Stimulated activated CD8-positive, alpha-beta memory T cell treated with anti-CD3 and anti-CD28 coated beads, Interleukin-12 subunit alpha, Interleukin-12 subunit beta, amount 100 ng/mL, for 1 hour (primary cell): ENCODE results near the gene ADGRF1.

ENCODE experiments used
- DNase-seq: peaks from one replicate; pipeline ENCODE4 v3.0.0-alpha.2; 2020; ENCODE audit warnings: low read depth

Gene ADGRF1

DNA sequence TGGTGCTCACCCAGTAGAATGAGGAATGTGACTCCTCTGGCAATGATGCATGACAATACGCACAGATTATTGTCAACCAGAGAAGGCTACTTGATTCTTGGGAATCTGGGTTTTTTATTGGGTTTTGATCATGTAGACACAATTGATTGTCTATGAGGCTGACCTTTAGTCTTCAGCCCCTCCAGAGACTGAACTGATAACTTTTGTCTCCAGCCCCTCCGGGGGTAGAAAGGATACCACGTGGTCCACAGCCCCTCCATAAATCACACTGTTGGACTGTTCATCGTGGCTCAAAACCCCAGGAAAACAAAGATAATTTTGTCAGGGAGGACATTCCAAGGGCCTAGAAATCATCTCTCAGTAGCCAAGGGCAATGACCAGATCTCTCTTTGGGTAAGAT lies 62.9 kb downstream of the ADGRF1 start:
- DNase-seq = no peak

DNA sequence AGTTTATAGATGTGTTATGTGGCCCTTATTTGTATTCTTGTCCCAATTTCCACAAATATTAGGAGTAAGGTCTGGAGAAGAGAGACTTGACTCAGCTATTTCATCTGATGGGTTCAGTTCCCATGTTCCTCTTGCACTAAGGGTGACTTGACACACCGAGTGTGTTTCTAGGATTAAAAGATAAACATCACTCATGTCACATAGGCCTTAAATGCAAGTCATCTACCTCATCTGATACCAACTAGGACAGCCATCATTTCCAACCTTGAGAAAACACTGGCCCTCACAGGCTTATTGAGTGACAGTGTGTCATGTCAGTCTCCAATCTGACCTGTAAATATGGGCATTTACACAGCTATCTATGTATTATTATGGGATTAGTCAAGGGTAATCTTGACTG lies 67.3 kb downstream of the ADGRF1 start:
- DNase-seq = no peak

- no peak for DNase-seq
These were observed 69.1 kb downstream of the ADGRF1 start for GRCh38 chr6:46973029-46973428.

- DNase-seq = no peak
These were observed 69.6 kb downstream of the ADGRF1 start for GRCh38 chr6:46972531-46972930.

GRCh38 chr6:46969206-46969605 lies 72.9 kb downstream of the ADGRF1 start:
- DNase-seq = no peak

DNA sequence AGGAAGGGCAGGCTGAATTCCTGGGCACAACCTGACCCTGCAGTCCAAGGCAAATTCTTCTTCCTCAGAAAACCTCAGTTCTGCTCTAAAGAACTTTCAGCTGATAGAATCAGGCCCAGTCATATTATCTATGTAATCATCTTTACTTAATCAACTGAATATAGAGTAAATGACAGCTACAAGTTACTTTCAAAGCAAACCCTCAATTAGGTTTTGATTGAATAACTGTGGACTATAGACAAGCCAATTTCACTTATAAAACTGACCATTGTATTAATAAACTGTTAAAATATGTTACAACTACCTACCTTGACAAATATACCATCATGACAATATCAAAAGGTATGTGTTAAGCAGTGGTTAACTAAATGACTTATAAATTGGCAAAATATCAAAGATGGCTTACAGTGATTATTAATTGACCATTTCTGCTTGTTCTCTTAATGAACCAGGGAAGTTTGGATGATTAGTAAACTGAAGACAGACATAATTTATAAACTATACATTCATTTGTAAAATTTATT lies 74.2 kb downstream of the ADGRF1 start:
- no peak for DNase-seq

DNA sequence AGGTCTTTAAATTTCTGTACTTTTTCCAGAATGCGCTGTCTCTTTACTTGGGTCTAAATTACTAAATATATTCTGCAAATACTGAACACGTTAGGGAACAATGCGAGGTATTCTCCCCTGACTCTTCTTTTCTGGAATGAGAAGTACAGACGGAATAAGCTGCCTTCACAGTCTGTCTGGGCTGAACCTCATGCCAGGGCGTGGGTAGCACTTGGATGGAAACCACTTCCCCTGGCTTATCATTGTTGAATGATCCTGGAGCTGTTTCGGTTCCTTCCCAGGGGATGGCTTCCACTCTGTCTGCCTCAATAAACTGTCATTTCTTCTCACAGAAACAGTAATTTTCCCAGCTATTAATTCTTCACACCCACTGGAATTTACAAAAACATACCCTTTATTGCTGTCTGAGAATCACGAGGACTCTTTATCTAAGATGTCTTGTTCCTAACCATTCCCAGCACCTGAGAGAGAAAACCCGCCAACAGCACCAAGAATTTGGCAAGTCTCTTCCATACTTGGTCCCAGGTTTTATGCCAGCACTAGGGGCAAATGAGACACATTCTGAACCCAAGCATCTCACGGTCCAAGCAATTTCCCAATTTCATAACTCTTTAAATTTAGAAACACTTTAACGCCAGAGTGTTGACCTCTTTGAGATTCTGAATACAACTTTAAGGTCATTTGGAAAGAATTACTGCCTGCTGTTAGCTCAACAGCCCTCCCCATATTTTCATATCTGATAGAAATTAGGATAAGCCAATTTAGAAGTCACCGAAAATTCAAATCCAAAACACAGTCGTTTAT lies 77.2 kb downstream of the ADGRF1 start:
- DNase-seq = no peak

GRCh38 chr6:46963626-46964025 lies 78.5 kb downstream of the ADGRF1 start:
- DNase-seq = no peak

DNA sequence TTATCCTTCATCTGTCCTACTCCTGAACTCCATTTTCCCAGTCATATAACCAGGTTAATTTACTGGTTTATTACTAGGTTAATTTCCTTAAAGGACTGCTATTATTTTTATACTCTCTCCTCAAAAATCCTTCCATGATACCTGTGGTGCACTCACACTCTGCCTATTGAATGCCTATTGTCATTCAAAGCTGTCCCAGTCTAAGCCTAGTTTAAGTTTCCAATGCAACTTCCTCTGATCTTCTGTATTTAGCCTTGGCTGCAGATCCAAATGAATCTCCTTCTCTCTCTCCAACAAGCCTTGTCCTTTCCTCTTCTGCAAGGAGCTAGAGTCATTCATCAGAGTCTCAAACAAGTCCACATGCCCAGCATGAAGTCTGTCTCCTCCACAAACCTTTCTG lies 79.1 kb downstream of the ADGRF1 start:
- no peak for DNase-seq

GRCh38 chr6:46961711-46962110 lies 80.4 kb downstream of the ADGRF1 start:
- DNase-seq = no peak

DNA sequence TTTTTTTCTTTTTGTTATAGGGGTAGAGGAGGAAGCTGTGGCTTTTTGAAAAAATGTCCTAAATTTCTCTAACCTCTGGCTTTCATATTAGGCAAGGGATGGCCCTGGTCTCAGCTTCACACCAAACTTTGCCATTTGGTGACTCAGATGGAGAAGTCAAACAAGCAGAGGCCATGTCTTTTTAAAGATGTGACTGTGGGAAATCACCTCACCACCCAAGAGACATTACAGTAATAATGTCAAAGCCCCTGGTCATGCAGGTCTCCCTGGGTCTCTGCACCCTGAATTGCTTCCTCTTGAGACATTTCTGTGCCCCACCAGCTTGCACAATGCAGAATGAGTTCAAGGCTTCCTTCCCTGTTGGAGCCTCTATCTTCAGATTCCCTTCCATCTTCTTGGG lies 80.9 kb downstream of the ADGRF1 start:
- DNase-seq = no peak

GRCh38 chr6:46959419-46959818 lies 82.7 kb downstream of the ADGRF1 start:
- no peak for DNase-seq

DNA sequence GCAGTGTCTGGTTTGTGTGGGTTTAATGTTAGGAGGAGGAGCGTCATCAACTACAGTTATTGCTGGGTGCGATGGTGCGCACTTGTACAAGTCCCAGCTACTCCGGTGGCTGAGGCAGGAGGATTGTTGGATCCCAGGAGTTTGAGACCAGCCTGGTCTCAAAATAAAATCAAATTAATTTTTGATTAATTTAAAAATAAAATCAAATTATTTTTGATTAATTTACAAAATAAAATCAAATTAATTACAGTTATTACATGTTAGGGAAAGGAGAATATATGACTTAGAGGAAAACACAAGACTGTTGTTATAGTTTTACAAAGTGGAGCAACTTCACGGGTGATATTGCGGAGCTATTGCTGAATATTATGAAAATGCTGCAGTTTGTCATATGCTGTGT lies 85.7 kb downstream of the ADGRF1 start:
- no peak for DNase-seq

DNA sequence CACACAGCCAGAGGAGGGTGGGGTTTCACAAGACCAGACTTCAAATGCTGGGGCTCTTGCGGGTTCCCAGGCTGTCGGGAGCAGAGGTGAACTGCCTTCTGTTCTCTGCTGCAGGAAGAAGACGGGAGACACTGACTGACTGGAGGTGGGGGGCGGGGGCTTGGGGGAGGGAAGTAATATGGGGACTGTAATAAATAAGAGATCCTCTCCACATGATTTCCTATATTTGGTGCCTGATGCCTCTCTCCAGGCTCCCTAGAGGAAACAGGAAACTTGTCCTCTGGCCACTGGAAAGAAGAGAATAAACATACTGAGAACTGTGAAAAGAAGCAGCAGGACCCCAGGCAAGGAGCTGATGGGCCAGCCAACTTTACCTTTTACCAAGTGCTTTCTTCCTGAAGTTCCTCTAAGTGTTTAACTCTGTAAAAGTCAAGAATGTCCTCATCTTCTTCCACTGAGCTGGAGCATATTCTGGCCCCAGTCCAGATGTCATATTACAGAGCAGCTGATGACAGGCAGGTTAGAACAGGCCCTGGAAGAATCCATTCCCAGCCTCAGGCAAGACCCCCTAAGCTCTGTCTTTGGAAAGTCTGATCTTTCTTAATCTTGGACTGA lies 87.2 kb downstream of the ADGRF1 start:
- DNase-seq = no peak

DNA sequence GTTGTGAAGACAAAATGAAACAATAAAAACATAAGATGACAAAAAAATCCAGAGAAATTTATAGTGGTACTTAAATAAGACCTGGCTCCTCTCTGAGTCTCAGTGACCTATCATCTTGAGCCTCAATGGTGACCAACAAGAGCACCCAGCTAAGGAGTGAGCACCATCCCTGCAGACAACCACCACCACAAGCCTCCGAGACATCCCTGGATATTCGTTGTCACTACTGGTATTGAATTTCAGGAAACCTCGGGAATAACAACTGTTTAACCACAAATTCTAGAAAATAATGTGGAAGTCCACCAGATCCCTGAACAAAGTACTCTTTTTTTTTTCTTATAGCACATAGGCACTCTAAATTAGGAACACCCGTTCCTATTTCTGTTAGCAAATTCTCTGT lies 88.2 kb downstream of the ADGRF1 start:
- no peak for DNase-seq

DNA sequence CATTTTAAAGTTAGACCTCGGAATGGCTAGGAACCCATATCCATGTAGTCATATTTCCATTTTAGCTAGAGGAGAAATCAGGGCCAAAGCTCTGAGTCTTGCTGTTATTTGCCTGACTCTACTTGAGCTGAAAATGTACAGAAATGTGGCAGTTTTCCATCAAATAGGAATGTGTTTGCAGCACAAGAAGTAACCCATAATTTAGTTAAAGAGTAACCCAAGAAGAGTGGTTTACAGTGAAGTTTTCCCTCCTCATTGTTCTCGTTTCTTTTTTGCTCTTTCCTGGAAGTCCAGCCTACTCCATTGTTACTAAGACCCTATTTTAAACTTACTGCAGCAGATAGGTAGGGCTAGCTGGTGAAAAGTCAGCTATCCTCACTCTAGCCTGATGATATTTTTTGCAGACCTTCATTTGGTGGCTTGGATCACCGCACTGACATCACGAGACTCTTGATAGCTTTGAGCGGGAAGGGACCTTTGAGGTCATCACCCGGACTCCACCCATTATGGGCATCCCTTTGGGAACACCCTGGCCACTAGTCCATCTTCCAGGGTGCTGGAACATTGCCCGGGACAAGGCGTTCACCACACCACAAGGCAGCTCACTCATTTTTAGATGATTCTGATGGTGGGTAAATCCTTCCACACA lies 92.4 kb downstream of the ADGRF1 start:
- DNase-seq = no peak

DNA sequence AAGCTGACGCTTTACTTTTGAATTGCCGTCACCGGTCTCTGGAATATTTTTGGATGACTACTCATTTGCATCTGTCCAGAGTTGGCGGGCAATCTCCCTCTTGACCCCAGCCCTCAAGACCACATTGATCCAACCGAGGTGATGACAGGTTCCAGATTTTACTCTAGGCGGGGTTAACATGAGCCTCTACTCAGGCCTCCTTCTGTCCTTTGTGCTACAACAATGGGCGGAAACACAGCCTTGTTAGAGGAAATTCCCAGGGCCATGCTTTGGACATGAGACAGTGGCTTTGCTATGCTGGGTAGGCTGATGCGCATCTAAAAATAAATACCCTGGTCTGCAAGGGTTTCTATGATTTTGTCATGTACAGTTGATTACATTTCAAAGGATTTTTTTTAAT lies 93.4 kb downstream of the ADGRF1 start:
- DNase-seq = no peak
